ENCODE results near the gene KCTD2. TPM values are rescaled to one million over a fixed set of nuclear protein-coding genes. Genes with fewer than 3 reads are reported as not detected.
"Not testable (repeated sequence)": the region's sequence is repeated elsewhere in the genome, so short reads cannot be mapped to it uniquely, and the experiment has no call there.

KCTD2 gene
- total RNA-seq, 1 donor from 2014 or later = 17.1 TPM

DNA sequence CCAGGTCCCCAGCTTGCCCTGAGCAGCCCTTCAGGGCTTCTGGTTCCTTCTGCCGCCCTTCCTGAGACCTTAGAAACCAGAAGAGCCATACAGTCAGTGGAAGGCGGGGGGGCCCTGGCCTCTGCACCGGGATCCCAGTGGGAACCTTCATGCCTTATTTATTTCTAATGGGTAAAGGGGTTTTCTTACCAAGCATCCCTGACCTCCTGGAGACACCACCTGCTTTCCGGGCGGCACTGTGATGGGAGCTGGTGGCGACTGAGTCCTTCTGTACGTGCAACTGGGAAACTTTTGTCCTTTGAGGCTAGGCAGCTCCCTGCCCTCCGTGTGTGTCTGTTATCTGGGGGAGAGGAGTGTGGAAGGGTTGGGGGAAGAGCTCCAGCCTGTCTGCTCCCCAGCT is 41.7 kb upstream of the KCTD2 start:
- Mint-ChIP-seq H3K9me3 (ENCODE audit: unreplicated experiment) (no peaks in the 10 kb centered on the region), H3K4me3 (ENCODE audit: unreplicated experiment) (no peak overlapping the region), H3K27me3 (ENCODE audit: low read depth, unreplicated experiment) (no peaks in the 10 kb centered on the region), H3K4me1 (ENCODE audit: low read depth, unreplicated experiment) (no peaks in the 10 kb centered on the region), H3K27ac (ENCODE audit: unreplicated experiment) (no peak overlapping the region), H3K36me3 (ENCODE audit: low read depth, unreplicated experiment) (peaks cover 12% of the 10 kb centered on the region)
- Histone ChIP-seq H4K20me1 (ENCODE audit: insufficient read depth, low read length) (peaks cover 22% of the 10 kb centered on the region), H3K27ac (ENCODE audit: low read depth, low read length) (no peak overlapping the region), H3K9ac (ENCODE audit: low read length) (no peak overlapping the region), H3K4me3 (ENCODE audit: insufficient read depth, low read depth, low read length) (no peak overlapping the region), H3K4me1 (ENCODE audit: insufficient read depth, low read length) (no peaks in the 10 kb centered on the region), H3K27me3 (ENCODE audit: insufficient read depth, low read length) (no peaks in the 10 kb centered on the region), H3K4me2 (ENCODE audit: low read length) (no peak overlapping the region), H3K79me2 (ENCODE audit: insufficient read depth, low read length) (no peaks in the 10 kb centered on the region), H3K36me3 (ENCODE audit: insufficient read depth, low read length) (peaks cover 7% of the 10 kb centered on the region), H2AFZ (ENCODE audit: low read depth, low read length) (no peak overlapping the region), H3K9me3 (ENCODE audit: insufficient read depth, low read depth, low read length) (no peaks in the 10 kb centered on the region)
- DNase-seq (ENCODE audit: low read depth) (no peak), FAIRE-seq (no peak)
- TF ChIP-seq, protein P1, sequence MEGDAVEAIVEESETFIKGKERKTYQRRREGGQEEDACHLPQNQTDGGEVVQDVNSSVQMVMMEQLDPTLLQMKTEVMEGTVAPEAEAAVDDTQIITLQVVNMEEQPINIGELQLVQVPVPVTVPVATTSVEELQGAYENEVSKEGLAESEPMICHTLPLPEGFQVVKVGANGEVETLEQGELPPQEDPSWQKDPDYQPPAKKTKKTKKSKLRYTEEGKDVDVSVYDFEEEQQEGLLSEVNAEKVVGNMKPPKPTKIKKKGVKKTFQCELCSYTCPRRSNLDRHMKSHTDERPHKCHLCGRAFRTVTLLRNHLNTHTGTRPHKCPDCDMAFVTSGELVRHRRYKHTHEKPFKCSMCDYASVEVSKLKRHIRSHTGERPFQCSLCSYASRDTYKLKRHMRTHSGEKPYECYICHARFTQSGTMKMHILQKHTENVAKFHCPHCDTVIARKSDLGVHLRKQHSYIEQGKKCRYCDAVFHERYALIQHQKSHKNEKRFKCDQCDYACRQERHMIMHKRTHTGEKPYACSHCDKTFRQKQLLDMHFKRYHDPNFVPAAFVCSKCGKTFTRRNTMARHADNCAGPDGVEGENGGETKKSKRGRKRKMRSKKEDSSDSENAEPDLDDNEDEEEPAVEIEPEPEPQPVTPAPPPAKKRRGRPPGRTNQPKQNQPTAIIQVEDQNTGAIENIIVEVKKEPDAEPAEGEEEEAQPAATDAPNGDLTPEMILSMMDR (IDR thresholded peaks at IDR 0.05; ENCODE audit: insufficient read depth, low read depth, low read length) = no peak
- TF ChIP-seq EZH2 (IDR thresholded peaks at IDR 0.05; ENCODE audit: insufficient read depth, low read length) = no peak

DNA sequence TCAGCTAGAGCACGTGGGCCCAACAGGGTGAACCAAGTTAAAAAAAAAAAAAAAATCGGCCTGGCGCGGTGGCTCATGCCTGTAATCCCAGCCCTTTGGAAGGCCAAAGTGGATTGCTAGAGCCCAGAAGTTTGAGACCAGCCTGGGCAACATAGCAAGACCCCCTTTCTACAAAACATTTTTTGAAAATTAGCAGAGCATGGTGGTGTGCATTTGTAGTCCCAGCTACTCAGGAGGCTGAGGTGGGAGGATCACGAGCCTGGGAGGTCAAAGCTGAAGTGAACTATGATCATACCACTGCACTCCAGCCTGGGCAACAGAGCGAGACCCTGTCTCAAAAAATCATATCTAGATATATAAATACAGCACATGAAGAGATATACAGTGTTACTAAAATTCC is 40.9 kb upstream of the KCTD2 start:
- H4K20me1 ChIP-seq (ENCODE audit: insufficient read depth, low read length) = peaks cover 22% of the 10 kb centered on the region
- not testable (repeated sequence) for H3K9me3 Mint-ChIP-seq (ENCODE audit: unreplicated experiment); H3K27me3 ChIP-seq (ENCODE audit: insufficient read depth, low read length); H3K36me3 ChIP-seq (ENCODE audit: insufficient read depth, low read length); H3K4me2 ChIP-seq (ENCODE audit: low read length); H3K4me3 ChIP-seq (ENCODE audit: insufficient read depth, low read depth, low read length); H2AFZ ChIP-seq (ENCODE audit: low read depth, low read length); H3K9ac ChIP-seq (ENCODE audit: low read length); H3K4me1 ChIP-seq (ENCODE audit: insufficient read depth, low read length); H3K4me3 Mint-ChIP-seq (ENCODE audit: unreplicated experiment); FAIRE-seq; H3K79me2 ChIP-seq (ENCODE audit: insufficient read depth, low read length); H3K27ac ChIP-seq (ENCODE audit: low read depth, low read length); H3K27me3 Mint-ChIP-seq (ENCODE audit: low read depth, unreplicated experiment); H3K27ac Mint-ChIP-seq (ENCODE audit: unreplicated experiment); DNase-seq (ENCODE audit: low read depth); H3K4me1 Mint-ChIP-seq (ENCODE audit: low read depth, unreplicated experiment); H3K9me3 ChIP-seq (ENCODE audit: insufficient read depth, low read depth, low read length)
- H3K36me3 Mint-ChIP-seq (ENCODE audit: low read depth, unreplicated experiment) = peaks cover 12% of the 10 kb centered on the region

DNA sequence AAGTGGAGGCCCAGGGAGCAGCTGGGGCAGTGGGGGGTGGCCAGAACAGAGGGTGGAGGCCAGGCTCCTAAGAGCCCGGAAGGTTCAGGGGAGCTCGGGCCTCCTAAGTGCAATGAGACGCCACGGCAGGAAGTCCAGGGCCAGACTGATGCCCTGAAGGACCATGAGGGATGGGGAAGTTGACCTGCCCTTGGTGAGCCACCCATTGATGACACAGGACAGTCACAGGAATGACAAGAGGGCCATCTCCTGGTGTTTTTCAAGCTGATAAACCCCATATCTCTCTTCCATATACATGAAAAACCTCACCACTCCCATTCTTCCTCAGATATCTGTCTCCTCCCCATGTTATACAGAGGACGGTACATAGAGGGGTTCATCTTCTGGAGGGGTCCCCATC is 40.4 kb upstream of the KCTD2 start:
- DNase-seq (ENCODE audit: low read depth) (no peak), FAIRE-seq (no peak)
- H3K9me3 Mint-ChIP-seq (ENCODE audit: unreplicated experiment) = no peaks in the 10 kb centered on the region
- peaks cover 16% of the 10 kb centered on the region for H4K20me1 ChIP-seq (ENCODE audit: insufficient read depth, low read length)
- H3K4me3 ChIP-seq (ENCODE audit: insufficient read depth, low read depth, low read length) = no peak overlapping the region
- H3K9ac ChIP-seq (ENCODE audit: low read length) = no peak overlapping the region
- TF ChIP-seq, protein P1 (IDR thresholded peaks at IDR 0.05; ENCODE audit: insufficient read depth, low read depth, low read length) = no peak
- TF ChIP-seq EZH2 (IDR thresholded peaks at IDR 0.05; ENCODE audit: insufficient read depth, low read length) = no peak
- H3K4me1 ChIP-seq (ENCODE audit: insufficient read depth, low read length) = peaks cover under 1% of the 10 kb centered on the region
- no peaks in the 10 kb centered on the region for H3K27me3 Mint-ChIP-seq (ENCODE audit: low read depth, unreplicated experiment)
- H3K4me2 ChIP-seq (ENCODE audit: low read length) = no peak overlapping the region
- H3K79me2 ChIP-seq (ENCODE audit: insufficient read depth, low read length) = no peaks in the 10 kb centered on the region
- no peak overlapping the region for H2AFZ ChIP-seq (ENCODE audit: low read depth, low read length)
- no peak overlapping the region for H3K27ac ChIP-seq (ENCODE audit: low read depth, low read length)
- no peak overlapping the region for H3K27ac Mint-ChIP-seq (ENCODE audit: unreplicated experiment)
- no peaks in the 10 kb centered on the region for H3K4me1 Mint-ChIP-seq (ENCODE audit: low read depth, unreplicated experiment)
- no peak overlapping the region for H3K4me3 Mint-ChIP-seq (ENCODE audit: unreplicated experiment)
- peaks cover 10% of the 10 kb centered on the region for H3K36me3 Mint-ChIP-seq (ENCODE audit: low read depth, unreplicated experiment)
- H3K36me3 ChIP-seq (ENCODE audit: insufficient read depth, low read length) = peaks cover 7% of the 10 kb centered on the region
- no peaks in the 10 kb centered on the region for H3K9me3 ChIP-seq (ENCODE audit: insufficient read depth, low read depth, low read length)
- no peaks in the 10 kb centered on the region for H3K27me3 ChIP-seq (ENCODE audit: insufficient read depth, low read length)
